IMR-90 (cell line): ENCODE data around the gene ANKMY1. TPM values are rescaled to one million over a fixed set of nuclear protein-coding genes. Genes with fewer than 3 reads are reported as not detected.

ENCODE experiments used
- ATAC-seq: fragments of 200-7000 bp; cut with Tn5 transposase; 2 replicates; pipeline ENCODE4 v1.9.1; 2020; ENCODE audit warnings: low read depth, mild to moderate bottlenecking, moderate library complexity
- BruUV-seq: library from RNA; stranded (reverse); fragments of 400-500 nt; replicated peaks from 2 replicates; lab custom pipeline; 2021; lab: Mats Ljungman, UMichigan
- CTCF ChIA-PET: fragments of 300-600 bp; formaldehyde crosslinking; extraction: SDS; loops from one replicate; lab custom pipeline; 2021; ENCODE audit warnings: antibody characterized with exemption; lab: Yijun Ruan, JAX
- POLR2A ChIA-PET: fragments of 300-600 bp; sonication (Branson Sonifier 250); formaldehyde crosslinking; loops from one replicate; lab custom pipeline; 2022; ENCODE audit warnings: antibody characterized with exemption; ENCODE audit not compliant: unreplicated experiment; lab: Charles Lee
- DNase-seq: peaks from one replicate; pipeline ENCODE4 v3.0.0; 2013
- H2AFZ ChIP-seq: replicated peaks from 2 replicates; pipeline ENCODE3; 2013; ENCODE audit warnings: low read length, mild to moderate bottlenecking; ENCODE audit not compliant: poor library complexity
- H2AK5ac ChIP-seq: 2 replicates; pipeline ENCODE4 v1.6.1; 2013; ENCODE audit warnings: low read depth, low read length, inconsistent platforms
- H2AK9ac ChIP-seq: replicated peaks from 2 replicates; pipeline ENCODE3; 2013; ENCODE audit warnings: mild to moderate bottlenecking, low read depth, low read length, moderate library complexity; ENCODE audit not compliant: poor library complexity
- H2BK120ac ChIP-seq: 2 replicates; pipeline ENCODE4 v1.6.1; 2013; ENCODE audit warnings: low read depth, low read length, inconsistent platforms
- H2BK15ac ChIP-seq: 3 replicates; pipeline ENCODE4 v1.6.1; 2013; ENCODE audit warnings: low read depth, low read length, inconsistent platforms
- H2BK20ac ChIP-seq: 2 replicates; pipeline ENCODE4 v1.6.1; 2013; ENCODE audit warnings: low read depth, mild to moderate bottlenecking, inconsistent platforms, low read length, moderate library complexity
- H2BK5ac ChIP-seq: 2 replicates; pipeline ENCODE4 v1.6.1; 2013; ENCODE audit warnings: mild to moderate bottlenecking, low read depth, low read length, inconsistent platforms; ENCODE audit not compliant: poor library complexity, severe bottlenecking
- H3K14ac ChIP-seq: replicated peaks from 2 replicates; pipeline ENCODE4 v1.6.1; 2013; ENCODE audit warnings: low read depth, low read length, inconsistent platforms
- H3K18ac ChIP-seq: 2 replicates; pipeline ENCODE4 v1.6.1; 2013; ENCODE audit warnings: low read depth, low read length, control low read depth
- H3K23ac ChIP-seq: 2 replicates; pipeline ENCODE4 v1.6.1; 2013; ENCODE audit warnings: low read depth, low read length, inconsistent platforms
- H3K27ac ChIP-seq: 2 replicates; pipeline ENCODE4 v1.5.1; 2013; ENCODE audit warnings: mild to moderate bottlenecking, control low read depth, low read length; ENCODE audit not compliant: insufficient read depth
- H3K27me3 ChIP-seq: 2 replicates; pipeline ENCODE4 v1.6.1; 2013; ENCODE audit warnings: low read length; ENCODE audit not compliant: control insufficient read depth, insufficient read depth
- H3K36me3 ChIP-seq: 2 replicates; pipeline ENCODE4 v1.6.1; 2013; ENCODE audit warnings: low read length, mixed read lengths; ENCODE audit not compliant: control insufficient read depth, insufficient read depth
- H3K4ac ChIP-seq: 2 replicates; pipeline ENCODE4 v1.6.1; 2013; ENCODE audit warnings: low read depth, low read length, inconsistent platforms
- H3K4me1 ChIP-seq: 2 replicates; pipeline ENCODE4 v1.6.1; 2013; ENCODE audit warnings: low read length, mixed read lengths; ENCODE audit not compliant: control insufficient read depth, insufficient read depth
- H3K4me2 ChIP-seq: 2 replicates; pipeline ENCODE4 v1.6.1; 2013; ENCODE audit warnings: low read depth, mild to moderate bottlenecking, control low read depth, low read length, moderate library complexity
- H3K4me3 ChIP-seq: 2 replicates; pipeline ENCODE4 v1.5.1; 2013; ENCODE audit warnings: low read depth, mild to moderate bottlenecking, control low read depth, low read length, moderate library complexity; ENCODE audit not compliant: insufficient read depth
- H3K56ac ChIP-seq: 2 replicates; pipeline ENCODE4 v1.6.1; 2013; ENCODE audit warnings: low read length, inconsistent platforms; ENCODE audit not compliant: insufficient read depth; ENCODE audit errors: extremely low read depth
- H3K79me1 ChIP-seq, 2 experiments: 2 replicates each; pipeline ENCODE4 v1.6.1; 2013; ENCODE audit warnings: low read length in 2 of 2, inconsistent platforms in 1 of 2, low read depth in 1 of 2
- H3K9ac ChIP-seq: 2 replicates; pipeline ENCODE4 v1.6.1; 2013; ENCODE audit warnings: low read depth, low read length, control low read depth
- H3K9me1 ChIP-seq: 2 replicates; pipeline ENCODE4 v1.6.1; 2013; ENCODE audit warnings: low read length, inconsistent platforms; ENCODE audit not compliant: insufficient read depth
- H3K9me3 ChIP-seq: 2 replicates; pipeline ENCODE4 v1.6.1; 2013; ENCODE audit warnings: low read length; ENCODE audit not compliant: control insufficient read depth, insufficient read depth
- H4K20me1 ChIP-seq: 2 replicates; pipeline ENCODE4 v1.6.1; 2013; ENCODE audit warnings: low read length, inconsistent platforms; ENCODE audit not compliant: insufficient read depth
- H4K5ac ChIP-seq: 2 replicates; pipeline ENCODE4 v1.6.1; 2013; ENCODE audit warnings: mild to moderate bottlenecking, low read depth, low read length, control low read depth
- H4K8ac ChIP-seq, 2 experiments: 2 replicates each; pipeline ENCODE4 v1.6.1; 2013; ENCODE audit warnings: low read depth in 2 of 2, low read length in 2 of 2, control low read depth in 1 of 2, inconsistent platforms in 1 of 2
- H4K91ac ChIP-seq: 2 replicates; pipeline ENCODE4 v1.6.1; 2013; ENCODE audit warnings: low read depth, low read length, inconsistent platforms; ENCODE audit not compliant: insufficient read depth
- CEBPB ChIP-seq: IDR thresholded peaks from 2 replicates; pipeline ENCODE4 v1.6.1; 2012; ENCODE audit warnings: low read depth, low read length, improper control_type of control experiment
- CHD1 ChIP-seq: IDR thresholded peaks from 2 replicates; pipeline ENCODE4 v1.6.1; 2012; ENCODE audit warnings: low read depth, low read length, improper control_type of control experiment
- MXI1 ChIP-seq: IDR thresholded peaks from 2 replicates; pipeline ENCODE4 v1.6.1; 2012; ENCODE audit warnings: low read depth, mild to moderate bottlenecking, low read length, moderate library complexity, borderline replicate concordance
- RAD21 ChIP-seq: IDR thresholded peaks from 2 replicates; pipeline ENCODE4 v1.6.1; 2012; ENCODE audit warnings: low read length, improper control_type of control experiment
- SMC3 ChIP-seq: fragments of 150-350 bp; IDR thresholded peaks from 2 replicates; pipeline ENCODE4 v1.6.1; 2016; ENCODE audit warnings: low read depth, mild to moderate bottlenecking, antibody characterized with exemption, low read length, moderate library complexity
- WGBS, 2 experiments: methylation state at CpG; one replicate each; pipeline versions ENCODE4 v1.1.5 to v1.1.7; 2013; ENCODE audit warnings: missing lambda C conversion rate in 2 of 2; ENCODE audit not compliant: insufficient read length in 1 of 2; ENCODE audit errors: extremely low coverage in 2 of 2; 5-methylcytosine and 5-hydroxymethylcytosine counted together
- dilution Hi-C: fragments of 300-500 bp; cut with HindIII; formaldehyde crosslinking; loops from one replicate; pipeline ENCODE4 v1.14.3; 2018; ENCODE audit warnings: low sequenced_read_pairs; ENCODE audit not compliant: unreplicated experiment
- in situ Hi-C: fragments of 300-500 bp; cut with MboI; formaldehyde crosslinking; loops from 3 replicates; pipeline ENCODE4 v1.14.3; 2019; ENCODE audit warnings: low sequenced_read_pairs, inconsistent platforms, mixed read lengths
- intact Hi-C: fragments of 100-400 bp; cut with micrococcal nuclease; formaldehyde crosslinking; loops from 2 replicates; pipeline ENCODE4 v1.10.0; 2022
- polyA plus RNA-seq, 3 experiments: library from polyadenylated mRNA; depleted of rRNA; stranded (reverse); fragments of >200 nt; gene quantifications; 2 replicates each; pipeline ENCODE4 v1.2.3, GENCODE V29; 2012; ENCODE audit warnings: low replicate concordance in 1 of 3
- total RNA-seq: library from RNA; depleted of rRNA; stranded (reverse); fragments of >200 nt; gene quantifications from 2 replicates; pipeline ENCODE4 v1.2.3, GENCODE V29; 2012
- TF ChIP-seq, protein P1 (sequence below): fragments of 150-350 bp; IDR thresholded peaks from 2 replicates; pipeline ENCODE4 v1.6.1; 2016; ENCODE audit warnings: low read depth, mild to moderate bottlenecking, low read length, moderate library complexity, borderline replicate concordance
- TF ChIP-seq, protein P2 (sequence below): fragments of 150-350 bp; IDR thresholded peaks from 2 replicates; pipeline ENCODE4 v1.6.1; 2017; ENCODE audit warnings: mild to moderate bottlenecking, antibody characterized with exemption, low read length, low read depth

The ANKMY1 gene
- total and polyA plus RNA-seq, 2 of the 4 experiments (the other 2 are of a cell fraction) = 2.9 to 5.5 TPM

DNA sequence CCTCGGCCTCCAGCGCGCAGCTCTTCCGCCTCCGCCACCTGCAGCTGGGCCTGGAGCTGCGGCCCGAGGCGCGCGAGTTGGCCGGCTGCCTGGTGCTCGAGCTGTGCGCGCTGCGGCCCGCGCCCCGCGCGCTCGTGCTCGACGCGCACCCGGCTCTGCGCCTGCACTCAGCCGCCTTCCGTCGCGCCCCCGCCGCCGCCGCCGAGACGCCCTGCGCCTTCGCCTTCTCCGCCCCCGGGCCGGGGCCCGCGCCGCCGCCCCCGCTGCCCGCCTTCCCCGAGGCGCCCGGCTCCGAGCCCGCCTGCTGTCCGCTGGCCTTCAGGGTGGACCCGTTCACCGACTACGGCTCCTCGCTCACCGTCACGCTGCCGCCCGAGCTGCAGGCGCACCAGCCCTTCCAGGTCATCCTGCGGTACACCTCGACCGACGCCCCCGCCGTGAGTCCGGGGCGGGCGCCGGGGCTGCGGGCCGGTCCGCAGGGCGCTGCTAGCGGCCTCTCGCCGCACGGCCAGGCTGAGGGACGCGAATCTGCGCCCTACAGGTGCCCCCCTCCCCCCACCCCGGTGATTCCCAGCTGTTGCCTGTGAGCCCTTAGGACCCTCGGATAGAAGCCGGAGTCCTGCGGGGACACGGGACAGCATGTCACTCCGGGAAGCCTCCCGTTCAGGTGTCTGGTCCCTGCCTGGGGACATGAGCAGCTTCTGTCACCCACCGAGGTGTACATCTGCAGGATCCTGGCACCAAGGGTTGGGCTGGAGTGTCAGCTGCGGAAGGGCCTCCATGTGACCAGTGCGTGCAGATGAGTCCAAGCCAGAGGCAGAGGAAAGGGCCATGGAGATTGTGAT is 11.1 kb upstream of the ANKMY1 start:
- WGBS, 2 experiments = 4% methylated on average over 48 of the region's 93 CpGs; no CpG with 5 or more reads in 1 of the 2 experiments
- H3K9me3 ChIP-seq = no peaks in the 10 kb centered on the region
- peak overlapping the region; percentile 77 for H3K9ac ChIP-seq
- dilution Hi-C loops (no loop called here), intact Hi-C loops (loop anchor here (5.0 to 10.0 kb wide), 2 partner anchors 337 to 426 kb away; partner anchors contain the start of gene SNED1), in situ Hi-C loops (no loop called here)
- ChIA-PET POLR2A (no interaction called here), CTCF (no interaction called here)
- peak overlapping the region; percentile 46; the same call in 1 of the 2 replicates for H3K27ac ChIP-seq
- peak overlapping the region; percentile 58 for H3K4me3 ChIP-seq
- H3K4me1 ChIP-seq = peaks cover 36% of the 10 kb centered on the region
- H4K91ac ChIP-seq = peak overlapping the region; percentile 47; the same call in 1 of the 2 replicates
- H3K4ac ChIP-seq = peak overlapping the region; percentile 69
- H2AK9ac ChIP-seq = peak overlapping the region; percentile 96
- ATAC-seq = peak; percentile 37
- peak overlapping the region; percentile 98 for H3K4me2 ChIP-seq
- peak overlapping the region; percentile 93 for H2AFZ ChIP-seq
- H4K8ac ChIP-seq = peak overlapping the region in 1 of 2 experiments; percentile 52; a peak in 1 of 4 replicates
- TSS peak; percentile 66 for BruUV-seq
- H3K79me1 ChIP-seq = peaks cover 7 to 63% of the 10 kb centered on the region in 2 experiments; a peak in 3 of 4 replicates
- H3K9me1 ChIP-seq = peaks cover 35% of the 10 kb centered on the region
- H4K20me1 ChIP-seq = peaks cover 13% of the 10 kb centered on the region
- H2BK120ac ChIP-seq = no peak overlapping the region
- 0 out of 2 replicates have a peak, but pooled peaks cover 2% of the 10 kb centered on the region for H3K36me3 ChIP-seq
- peak overlapping the region; percentile 79 for H3K14ac ChIP-seq
- no peak overlapping the region for H2BK15ac ChIP-seq
- H3K23ac ChIP-seq = peak overlapping the region; percentile 72; the same call in 1 of the 2 replicates
- H3K18ac ChIP-seq = no peak overlapping the region
- H2BK20ac ChIP-seq = no peak overlapping the region
- H3K27me3 ChIP-seq = no peaks in the 10 kb centered on the region
- DNase-seq = peak; percentile 64
- peak overlapping the region; percentile 0; the same call in 1 of the 2 replicates for H3K56ac ChIP-seq
- H2BK5ac ChIP-seq = peak overlapping the region; percentile 36
- H4K5ac ChIP-seq = no peak overlapping the region
- H2AK5ac ChIP-seq = peak overlapping the region; percentile 43; the same call in 1 of the 2 replicates
- no peak for TF ChIP-seq RAD21
- TF ChIP-seq, protein P1, sequence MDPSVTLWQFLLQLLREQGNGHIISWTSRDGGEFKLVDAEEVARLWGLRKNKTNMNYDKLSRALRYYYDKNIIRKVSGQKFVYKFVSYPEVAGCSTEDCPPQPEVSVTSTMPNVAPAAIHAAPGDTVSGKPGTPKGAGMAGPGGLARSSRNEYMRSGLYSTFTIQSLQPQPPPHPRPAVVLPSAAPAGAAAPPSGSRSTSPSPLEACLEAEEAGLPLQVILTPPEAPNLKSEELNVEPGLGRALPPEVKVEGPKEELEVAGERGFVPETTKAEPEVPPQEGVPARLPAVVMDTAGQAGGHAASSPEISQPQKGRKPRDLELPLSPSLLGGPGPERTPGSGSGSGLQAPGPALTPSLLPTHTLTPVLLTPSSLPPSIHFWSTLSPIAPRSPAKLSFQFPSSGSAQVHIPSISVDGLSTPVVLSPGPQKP = no peak
- 0 out of 2 replicates have a peak, but pooled peaks have one; percentile 4 for TF ChIP-seq MXI1
- no peak for TF ChIP-seq CEBPB
- TF ChIP-seq CHD1 = no peak
- TF ChIP-seq SMC3 = no peak
- TF ChIP-seq, protein P2, sequence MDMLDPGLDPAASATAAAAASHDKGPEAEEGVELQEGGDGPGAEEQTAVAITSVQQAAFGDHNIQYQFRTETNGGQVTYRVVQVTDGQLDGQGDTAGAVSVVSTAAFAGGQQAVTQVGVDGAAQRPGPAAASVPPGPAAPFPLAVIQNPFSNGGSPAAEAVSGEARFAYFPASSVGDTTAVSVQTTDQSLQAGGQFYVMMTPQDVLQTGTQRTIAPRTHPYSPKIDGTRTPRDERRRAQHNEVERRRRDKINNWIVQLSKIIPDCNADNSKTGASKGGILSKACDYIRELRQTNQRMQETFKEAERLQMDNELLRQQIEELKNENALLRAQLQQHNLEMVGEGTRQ = peak; percentile 59; the same call in 1 of the 2 replicates
